Vagina (tissue), 2 donors: ENCODE data around the gene MAN2B2.

Experiments used
- CTCF ChIP-seq, 3 experiments: fragments of 450-650 bp in 2 of 3; fragments of 200-600 bp in 1 of 3; sonication (generic) in 1 of 3; IDR thresholded peaks; one replicate each; pipeline ENCODE4 v1.5.1; 2017 to 2019; ENCODE audit warnings: antibody characterized with exemption in 3 of 3, mild to moderate bottlenecking in 2 of 3, moderate library complexity in 2 of 3
- POLR2A ChIP-seq, 2 donors: fragments of 450-650 bp; IDR thresholded peaks; one replicate each; pipeline ENCODE4 v1.6.1; 2017; ENCODE audit warnings: antibody characterized with exemption in 2 of 2, mild to moderate bottlenecking in 2 of 2, moderate library complexity in 2 of 2

GRCh38 chr4:6626066-6626465 is 51.1 kb downstream of the MAN2B2 start:
- no peak for TF ChIP-seq CTCF (IDR thresholded peaks at IDR 0.05)
- no peak for TF ChIP-seq POLR2A (IDR thresholded peaks at IDR 0.05)
